A673 (cell line): Measurements from ENCODE around the gene SRSF5. TPM values are rescaled to one million over a fixed set of nuclear protein-coding genes. Genes with fewer than 3 reads are reported as not detected.

ENCODE experiments used
- BruUV-seq: library from RNA; stranded (reverse); fragments of 400-500 nt; replicated peaks from 2 replicates; lab custom pipeline; 2021; lab: Mats Ljungman, UMichigan
- CTCF ChIA-PET: fragments of 300-600 bp; sonication (Branson Sonifier 250); formaldehyde crosslinking; loops from one replicate; lab custom pipeline; 2022; ENCODE audit warnings: antibody characterized with exemption; lab: Charles Lee
- POLR2A ChIA-PET: fragments of 300-600 bp; sonication (Branson Sonifier 250); formaldehyde crosslinking; loops from one replicate; lab custom pipeline; 2022; ENCODE audit warnings: antibody characterized with exemption; ENCODE audit not compliant: low non-redundant PET; lab: Charles Lee
- DNase-seq: peaks from one replicate; pipeline ENCODE4 v3.0.0-alpha.2; 2015; ENCODE audit warnings: low spot score
- H3K27ac ChIP-seq: fragments of 200-600 bp; sonication (generic); 2 replicates; pipeline ENCODE4 v1.5.1; 2016; ENCODE audit warnings: mixed run types, low read depth, mild to moderate bottlenecking, mixed read lengths, antibody characterized with exemption, low read length; ENCODE audit not compliant: poor library complexity, severe bottlenecking
- H3K27me3 ChIP-seq: fragments of 200-600 bp; sonication (generic); replicated peaks from 2 replicates; pipeline ENCODE4 v1.6.1; 2017; ENCODE audit warnings: mixed run types, low read depth, mild to moderate bottlenecking, mixed read lengths, antibody characterized with exemption, low read length; ENCODE audit not compliant: insufficient read depth, poor library complexity
- H3K36me3 ChIP-seq: fragments of 200-600 bp; sonication (generic); 2 replicates; pipeline ENCODE4 v1.6.1; 2016; ENCODE audit warnings: mixed run types, mild to moderate bottlenecking, mixed read lengths, antibody characterized with exemption, low read length; ENCODE audit not compliant: insufficient read depth, poor library complexity, severe bottlenecking
- H3K4me1 ChIP-seq: fragments of 200-600 bp; sonication (generic); 2 replicates; pipeline ENCODE4 v1.6.1; 2017; ENCODE audit warnings: mixed run types, mild to moderate bottlenecking, mixed read lengths, antibody characterized with exemption, low read length; ENCODE audit not compliant: insufficient read depth, poor library complexity, severe bottlenecking
- H3K4me3 ChIP-seq: fragments of 200-600 bp; sonication (generic); 2 replicates; pipeline ENCODE4 v1.5.1; 2016; ENCODE audit warnings: low read depth, mixed run types, mild to moderate bottlenecking, mixed read lengths, low read length; ENCODE audit not compliant: poor library complexity, severe bottlenecking
- H3K9me3 ChIP-seq: fragments of 200-600 bp; sonication (generic); 2 replicates; pipeline ENCODE4 v1.6.1; 2016; ENCODE audit warnings: mixed run types, low read depth, mild to moderate bottlenecking, mixed read lengths, antibody characterized with exemption, low read length; ENCODE audit not compliant: poor library complexity, severe bottlenecking
- CTCF ChIP-seq: fragments of 300-800, 200-600 bp; sonication (generic); conservative IDR thresholded peaks from 2 replicates; pipeline ENCODE4 v1.5.1; 2017; ENCODE audit warnings: low read depth, mild to moderate bottlenecking, antibody characterized with exemption, low read length, moderate library complexity, mixed read lengths
- EZH2 ChIP-seq: fragments of 200-600 bp; sonication (generic); IDR thresholded peaks from 2 replicates; pipeline ENCODE4 v1.6.1; 2017; ENCODE audit warnings: borderline replicate concordance, low read depth, mild to moderate bottlenecking, mixed read lengths, antibody characterized with exemption, low read length; ENCODE audit not compliant: poor library complexity, severe bottlenecking
- intact Hi-C: fragments of 100-400 bp; cut with micrococcal nuclease; formaldehyde crosslinking; loops from one replicate; pipeline ENCODE4 v1.10.0; 2022; ENCODE audit not compliant: unreplicated experiment
- total RNA-seq: library from RNA; stranded (reverse); gene quantifications from 2 replicates; pipeline ENCODE4 v1.2.3, GENCODE V29; 2021

SRSF5 gene
- total RNA-seq, 1 experiment from 2014 or later: 324 TPM

- ChIA-PET POLR2A (no interaction called here), CTCF (no interaction called here)
- DNase-seq: no peak
- intact Hi-C loops: no loop called here
- H3K9me3 ChIP-seq: no peaks in the 10 kb centered on the region
- no TSS peak for BruUV-seq
- no peaks in the 10 kb centered on the region for H3K36me3 ChIP-seq
- H3K4me1 ChIP-seq: no peaks in the 10 kb centered on the region
- H3K27me3 ChIP-seq: peaks cover 4% of the 10 kb centered on the region
- TF ChIP-seq EZH2 (no peak), CTCF (no peak)
- H3K27ac ChIP-seq: no peak overlapping the region
- H3K4me3 ChIP-seq: no peak overlapping the region
Observed at GRCh38 chr14:69804902-69805301, 38.0 kb downstream of the SRSF5 start.

- ChIA-PET POLR2A (no interaction called here), CTCF (interaction anchor here (0.7 kb wide), 1 partner anchor 224 kb away, joined by 5 read pairs; no protein-coding TSS in a partner anchor)
- no TSS peak for BruUV-seq
- no peak for DNase-seq
- no peaks in the 10 kb centered on the region for H3K9me3 ChIP-seq
- TF ChIP-seq EZH2: no peak
- no peak overlapping the region for H3K27ac ChIP-seq
- no peaks in the 10 kb centered on the region for H3K36me3 ChIP-seq
- H3K27me3 ChIP-seq: peaks cover 4% of the 10 kb centered on the region
- H3K4me3 ChIP-seq: no peak overlapping the region
- intact Hi-C loops: no loop called here
- no peaks in the 10 kb centered on the region for H3K4me1 ChIP-seq
Observed at GRCh38 chr14:69807192-69807591, 40.2 kb downstream of the SRSF5 start.

GRCh38 chr14:69808919-69809808, 42.2 kb downstream of the SRSF5 start:
- no peak overlapping the region for H3K4me3 ChIP-seq
- no peak for TF ChIP-seq CTCF
- no peak for TF ChIP-seq EZH2
- intact Hi-C loops: no loop called here

More at GRCh38 chr14:69808919-69809808, 42.2 kb downstream of the SRSF5 start:
- Histone ChIP-seq H3K27me3 (peaks cover 7% of the 10 kb centered on the region), H3K9me3 (no peaks in the 10 kb centered on the region), H3K4me1 (no peaks in the 10 kb centered on the region), H3K36me3 (no peaks in the 10 kb centered on the region), H3K27ac (no peak overlapping the region)
- ChIA-PET CTCF (no interaction called here), POLR2A (no interaction called here)
- no TSS peak for BruUV-seq
- no peak for DNase-seq
